A673 (cell line): ENCODE data around the gene GPR37L1. TPM values are rescaled to one million over a fixed set of nuclear protein-coding genes. Genes with fewer than 3 reads are reported as not detected.
"Not testable (repeated sequence)": the region's sequence is repeated elsewhere in the genome, so short reads cannot be mapped to it uniquely, and the experiment has no call there.

Experiments used
- BruUV-seq: library from RNA; stranded (reverse); fragments of 400-500 nt; replicated peaks from 2 replicates; lab custom pipeline; 2021; lab: Mats Ljungman, UMichigan
- CTCF ChIA-PET: fragments of 300-600 bp; sonication (Branson Sonifier 250); formaldehyde crosslinking; loops from one replicate; lab custom pipeline; 2022; ENCODE audit warnings: antibody characterized with exemption; lab: Charles Lee
- POLR2A ChIA-PET: fragments of 300-600 bp; sonication (Branson Sonifier 250); formaldehyde crosslinking; loops from one replicate; lab custom pipeline; 2022; ENCODE audit warnings: antibody characterized with exemption; ENCODE audit not compliant: low non-redundant PET; lab: Charles Lee
- DNase-seq: peaks from one replicate; pipeline ENCODE4 v3.0.0-alpha.2; 2015; ENCODE audit warnings: low spot score
- H3K27ac ChIP-seq: fragments of 200-600 bp; sonication (generic); 2 replicates; pipeline ENCODE4 v1.5.1; 2016; ENCODE audit warnings: mixed run types, low read depth, mild to moderate bottlenecking, mixed read lengths, antibody characterized with exemption, low read length; ENCODE audit not compliant: poor library complexity, severe bottlenecking
- H3K27me3 ChIP-seq: fragments of 200-600 bp; sonication (generic); replicated peaks from 2 replicates; pipeline ENCODE4 v1.6.1; 2017; ENCODE audit warnings: mixed run types, low read depth, mild to moderate bottlenecking, mixed read lengths, antibody characterized with exemption, low read length; ENCODE audit not compliant: insufficient read depth, poor library complexity
- H3K36me3 ChIP-seq: fragments of 200-600 bp; sonication (generic); 2 replicates; pipeline ENCODE4 v1.6.1; 2016; ENCODE audit warnings: mixed run types, mild to moderate bottlenecking, mixed read lengths, antibody characterized with exemption, low read length; ENCODE audit not compliant: insufficient read depth, poor library complexity, severe bottlenecking
- H3K4me1 ChIP-seq: fragments of 200-600 bp; sonication (generic); 2 replicates; pipeline ENCODE4 v1.6.1; 2017; ENCODE audit warnings: mixed run types, mild to moderate bottlenecking, mixed read lengths, antibody characterized with exemption, low read length; ENCODE audit not compliant: insufficient read depth, poor library complexity, severe bottlenecking
- H3K4me3 ChIP-seq: fragments of 200-600 bp; sonication (generic); 2 replicates; pipeline ENCODE4 v1.5.1; 2016; ENCODE audit warnings: low read depth, mixed run types, mild to moderate bottlenecking, mixed read lengths, low read length; ENCODE audit not compliant: poor library complexity, severe bottlenecking
- H3K9me3 ChIP-seq: fragments of 200-600 bp; sonication (generic); 2 replicates; pipeline ENCODE4 v1.6.1; 2016; ENCODE audit warnings: mixed run types, low read depth, mild to moderate bottlenecking, mixed read lengths, antibody characterized with exemption, low read length; ENCODE audit not compliant: poor library complexity, severe bottlenecking
- CTCF ChIP-seq: fragments of 300-800, 200-600 bp; sonication (generic); conservative IDR thresholded peaks from 2 replicates; pipeline ENCODE4 v1.5.1; 2017; ENCODE audit warnings: low read depth, mild to moderate bottlenecking, antibody characterized with exemption, low read length, moderate library complexity, mixed read lengths
- EZH2 ChIP-seq: fragments of 200-600 bp; sonication (generic); IDR thresholded peaks from 2 replicates; pipeline ENCODE4 v1.6.1; 2017; ENCODE audit warnings: borderline replicate concordance, low read depth, mild to moderate bottlenecking, mixed read lengths, antibody characterized with exemption, low read length; ENCODE audit not compliant: poor library complexity, severe bottlenecking
- intact Hi-C: fragments of 100-400 bp; cut with micrococcal nuclease; formaldehyde crosslinking; loops from one replicate; pipeline ENCODE4 v1.10.0; 2022; ENCODE audit not compliant: unreplicated experiment
- total RNA-seq: library from RNA; stranded (reverse); gene quantifications from 2 replicates; pipeline ENCODE4 v1.2.3, GENCODE V29; 2021

GPR37L1 gene
- total RNA-seq, 1 experiment from 2014 or later: not detected

DNA sequence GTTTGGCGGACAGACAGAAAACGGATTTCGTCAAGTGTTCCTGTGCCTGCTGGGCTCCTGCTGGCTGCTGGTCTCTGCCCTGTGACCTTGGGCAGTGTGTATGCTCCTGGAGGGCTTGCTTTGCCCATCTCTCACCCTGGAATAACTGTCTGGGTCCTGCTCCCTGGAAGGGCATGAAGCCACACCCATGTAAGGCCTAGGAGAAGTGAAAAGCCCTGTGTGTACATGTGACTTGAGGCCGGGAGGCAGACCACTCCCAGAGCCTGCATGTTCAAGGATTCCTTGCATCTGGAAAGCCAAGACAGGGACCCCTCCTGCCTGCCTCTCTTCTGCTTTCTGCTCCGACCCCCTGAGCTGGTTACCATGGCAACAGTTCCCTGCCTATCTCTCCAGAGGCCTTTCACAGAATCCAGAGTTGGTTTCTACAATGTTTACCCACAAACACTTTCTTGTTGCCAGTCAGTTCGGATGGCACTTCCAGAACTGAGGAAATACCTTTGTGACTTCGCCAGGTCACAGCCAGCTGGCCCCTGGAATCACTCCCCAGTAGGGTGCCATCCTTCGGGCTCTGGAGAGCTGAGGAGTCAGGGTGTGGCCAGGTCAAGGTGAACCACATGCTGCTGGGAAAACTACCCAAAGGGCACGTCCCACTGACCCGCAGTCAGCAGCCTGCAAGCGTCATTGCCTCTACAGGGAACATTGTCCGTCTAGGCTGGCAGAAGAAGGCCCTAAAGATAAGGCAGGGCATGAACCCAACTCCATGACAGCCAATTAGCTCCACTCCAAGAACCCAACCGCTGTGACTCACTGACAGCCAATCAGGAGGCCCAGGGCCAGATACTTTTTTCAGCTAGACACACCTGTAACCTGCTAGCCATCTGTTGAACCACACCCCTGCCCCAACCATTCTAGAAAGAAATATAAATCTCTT lies 14.7 kb upstream of the GPR37L1 start:
- no peak for DNase-seq

GRCh38 chr1:202110977-202111376 lies 11.7 kb upstream of the GPR37L1 start:
- no peak for DNase-seq
- POLR2A ChIA-PET: no interaction called here
- CTCF ChIA-PET: no interaction called here
- no TSS peak for BruUV-seq
- no peaks in the 10 kb centered on the region for H3K27me3 ChIP-seq
- intact Hi-C loops: no loop called here
- no peaks in the 10 kb centered on the region for H3K36me3 ChIP-seq
- no peak overlapping the region for H3K27ac ChIP-seq
- no peaks in the 10 kb centered on the region for H3K9me3 ChIP-seq
- H3K4me1 ChIP-seq: peaks cover 3% of the 10 kb centered on the region
- TF ChIP-seq CTCF: no peak
- TF ChIP-seq EZH2: no peak
- no peak overlapping the region for H3K4me3 ChIP-seq

More for the DNA sequence above, 14.7 kb upstream of the GPR37L1 start:
- ChIA-PET POLR2A (no interaction called here), CTCF (no interaction called here)
- no peaks in the 10 kb centered on the region for H3K27me3 ChIP-seq
- H3K9me3 ChIP-seq: no peaks in the 10 kb centered on the region
- no peak overlapping the region for H3K4me3 ChIP-seq
- no peak for TF ChIP-seq CTCF
- TF ChIP-seq EZH2: no peak
- intact Hi-C loops: no loop called here
- BruUV-seq: no TSS peak
- peaks cover 8% of the 10 kb centered on the region for H3K4me1 ChIP-seq
- H3K36me3 ChIP-seq: no peaks in the 10 kb centered on the region
- no peak overlapping the region for H3K27ac ChIP-seq

- H3K9me3 ChIP-seq, CTCF ChIA-PET, intact Hi-C loops, H3K4me1 ChIP-seq, H3K4me3 ChIP-seq, H3K27ac ChIP-seq, DNase-seq, POLR2A ChIA-PET, H3K27me3 ChIP-seq, H3K36me3 ChIP-seq, BruUV-seq: not testable (repeated sequence)
Measured at GRCh38 chr1:202111589-202111988, 11.1 kb upstream of the GPR37L1 start.
